Activated CD4-positive, alpha-beta T cell treated with anti-CD3 and anti-CD28 coated beads, Interleukin-2, amount 10 ng/mL, durations not matched to agents 7 days and 5 days (primary cell): ENCODE results near the gene ROBO2. TPM values are rescaled to one million over a fixed set of nuclear protein-coding genes. Genes with fewer than 3 reads are reported as not detected.

Experiments
- CTCF ChIA-PET: fragments of 350-600 bp; sonication (Branson Sonifier 250); formaldehyde crosslinking; loops from one replicate; lab custom pipeline; 2021; ENCODE audit warnings: antibody characterized with exemption; lab: Charles Lee
- POLR2A ChIA-PET: fragments of 350-600 bp; sonication (Branson Sonifier 250); formaldehyde crosslinking; loops from one replicate; lab custom pipeline; 2021; ENCODE audit warnings: antibody characterized with exemption; lab: Charles Lee
- DNase-seq: peaks from one replicate; pipeline ENCODE4 v3.0.0-alpha.2; 2020
- H3K27ac Mint-ChIP-seq: one replicate; pipeline ENCODE4 v1.8.0; 2021; ENCODE audit warnings: mild to moderate bottlenecking, moderate library complexity, mixed read lengths
- H3K27me3 Mint-ChIP-seq: one replicate; pipeline ENCODE4 v1.8.0; 2021; ENCODE audit warnings: mixed read lengths
- H3K36me3 Mint-ChIP-seq: one replicate; pipeline ENCODE4 v1.8.0; 2021; ENCODE audit warnings: low read depth, mixed read lengths
- H3K4me1 Mint-ChIP-seq: one replicate; pipeline ENCODE4 v1.8.0; 2021; ENCODE audit warnings: mixed read lengths
- H3K4me3 Mint-ChIP-seq: one replicate; pipeline ENCODE4 v1.8.0; 2021; ENCODE audit warnings: mild to moderate bottlenecking, moderate library complexity, mixed read lengths
- H3K9me3 Mint-ChIP-seq: one replicate; pipeline ENCODE4 v1.8.0; 2021; ENCODE audit warnings: mixed read lengths
- total RNA-seq, 2 experiments: library from RNA; stranded (reverse); gene quantifications; one replicate each; pipeline ENCODE4 v1.2.3, GENCODE V29; 2021

Gene ROBO2
- total RNA-seq, 2 experiments from 2014 or later: not detected

- Mint-ChIP-seq H3K36me3 (no peaks in the 10 kb centered on the region), H3K27ac (no peak overlapping the region)
- CTCF ChIA-PET: no interaction called here
These were observed 644.2 kb downstream of the ROBO2 start for GRCh38 chr3:77684115-77684514.

GRCh38 chr3:77685713-77686112 is 645.8 kb downstream of the ROBO2 start:
- Mint-ChIP-seq H3K27ac (no peak overlapping the region), H3K27me3 (no peaks in the 10 kb centered on the region), H3K9me3 (peaks cover 9% of the 10 kb centered on the region), H3K4me3 (no peak overlapping the region), H3K36me3 (no peaks in the 10 kb centered on the region), H3K4me1 (no peaks in the 10 kb centered on the region)
- ChIA-PET CTCF (no interaction called here), POLR2A (no interaction called here)
- no peak for DNase-seq

More at GRCh38 chr3:77684115-77684514, 644.2 kb downstream of the ROBO2 start:
- Mint-ChIP-seq H3K27me3 (no peaks in the 10 kb centered on the region), H3K4me1 (no peaks in the 10 kb centered on the region), H3K9me3 (peaks cover 12% of the 10 kb centered on the region), H3K4me3 (no peak overlapping the region)
- DNase-seq: no peak
- POLR2A ChIA-PET: no interaction called here

DNA sequence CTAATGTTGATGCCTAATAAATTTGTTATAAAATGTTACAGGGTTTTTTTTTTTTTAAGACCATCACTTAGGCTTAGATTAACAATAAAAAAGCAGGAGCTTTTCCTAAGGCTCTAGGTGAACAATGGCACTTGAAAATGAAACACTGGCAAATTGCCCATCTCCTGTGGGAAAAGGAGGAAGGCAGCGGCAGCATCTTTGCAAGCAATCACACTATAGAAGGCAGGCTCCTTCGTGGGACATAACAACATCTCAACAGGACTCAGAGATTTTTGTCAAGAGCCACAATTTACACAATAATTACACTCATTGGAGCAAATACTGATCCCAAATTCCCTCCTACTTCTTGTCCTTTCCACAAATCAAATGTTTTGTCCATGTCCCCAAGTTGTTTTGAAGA is 646.7 kb downstream of the ROBO2 start:
- ChIA-PET POLR2A (no interaction called here), CTCF (no interaction called here)
- Mint-ChIP-seq H3K4me1 (no peaks in the 10 kb centered on the region), H3K4me3 (no peak overlapping the region), H3K27ac (no peak overlapping the region), H3K9me3 (peaks cover 9% of the 10 kb centered on the region), H3K36me3 (no peaks in the 10 kb centered on the region), H3K27me3 (no peaks in the 10 kb centered on the region)
- no peak for DNase-seq

- Mint-ChIP-seq H3K9me3 (peaks cover 6% of the 10 kb centered on the region), H3K4me3 (no peak overlapping the region), H3K27ac (no peak overlapping the region), H3K4me1 (no peaks in the 10 kb centered on the region), H3K27me3 (no peaks in the 10 kb centered on the region), H3K36me3 (no peaks in the 10 kb centered on the region)
- ChIA-PET CTCF (interaction anchor here (0.6 kb wide), 1 partner anchor 1234 kb away, joined by 3 read pairs; no protein-coding TSS in a partner anchor), POLR2A (no interaction called here)
- no peak for DNase-seq
These were observed 647.6 kb downstream of the ROBO2 start for GRCh38 chr3:77687545-77687944.

DNA sequence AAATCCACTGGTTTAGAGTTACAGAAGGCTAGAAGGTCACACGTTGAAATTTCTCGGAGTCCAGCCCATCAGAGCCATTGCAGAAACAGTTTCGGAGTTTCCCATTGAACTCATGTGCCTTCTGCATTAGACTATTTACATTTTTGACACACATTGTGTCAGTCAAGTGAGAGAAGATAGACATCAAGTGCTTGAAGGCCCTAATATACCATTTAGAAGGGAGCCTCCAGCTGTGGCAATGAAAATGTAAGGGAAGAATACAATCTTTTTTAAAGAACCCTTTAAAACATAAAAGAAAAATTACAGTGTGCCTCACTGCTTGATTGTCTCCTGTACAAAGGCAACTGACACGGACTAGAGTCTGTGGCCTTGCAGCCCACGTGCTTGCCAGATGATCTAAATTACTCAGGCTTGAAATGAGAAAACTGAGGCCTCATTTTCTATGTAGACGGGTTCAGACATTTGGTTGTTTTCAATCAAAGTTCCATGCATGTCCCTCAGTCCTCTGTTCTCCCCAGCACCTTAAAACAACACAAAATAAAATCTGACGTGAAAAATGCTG is 650.5 kb downstream of the ROBO2 start:
- Mint-ChIP-seq H3K9me3 (peaks cover 5% of the 10 kb centered on the region), H3K27me3 (no peaks in the 10 kb centered on the region), H3K36me3 (no peaks in the 10 kb centered on the region), H3K4me3 (no peak overlapping the region), H3K4me1 (no peaks in the 10 kb centered on the region), H3K27ac (no peak overlapping the region)
- ChIA-PET CTCF (no interaction called here), POLR2A (no interaction called here)
- DNase-seq: no peak

DNA sequence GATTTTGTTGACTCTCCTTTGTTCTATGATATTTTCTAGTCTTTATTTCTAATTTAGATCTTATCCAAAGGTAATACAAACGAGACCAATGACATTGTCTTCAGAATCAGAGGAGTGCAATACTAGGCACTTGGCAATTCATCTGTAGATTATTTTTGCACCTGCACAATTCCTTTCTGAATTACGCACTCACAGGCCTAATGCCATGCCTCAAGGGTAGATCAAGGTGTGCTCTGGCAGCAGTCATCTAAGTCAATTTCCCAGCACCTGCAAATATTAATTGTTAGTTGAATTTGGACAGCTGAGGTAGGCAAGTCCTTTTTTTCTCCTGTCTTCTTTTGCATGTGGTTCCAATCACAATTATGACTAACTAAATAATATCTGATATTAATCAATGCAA is 653.2 kb downstream of the ROBO2 start:
- ChIA-PET POLR2A (no interaction called here), CTCF (no interaction called here)

GRCh38 chr3:77699125-77699691 is 659.3 kb downstream of the ROBO2 start:
- Mint-ChIP-seq H3K9me3 (peaks cover 12% of the 10 kb centered on the region), H3K36me3 (no peaks in the 10 kb centered on the region), H3K27ac (no peak overlapping the region), H3K27me3 (no peaks in the 10 kb centered on the region), H3K4me3 (no peak overlapping the region), H3K4me1 (no peaks in the 10 kb centered on the region)
- ChIA-PET CTCF (no interaction called here), POLR2A (no interaction called here)
- no peak for DNase-seq

More for the DNA sequence above, 653.2 kb downstream of the ROBO2 start:
- H3K27ac Mint-ChIP-seq: no peak overlapping the region
- DNase-seq: no peak
- peaks cover 9% of the 10 kb centered on the region for H3K9me3 Mint-ChIP-seq
- H3K36me3 Mint-ChIP-seq: no peaks in the 10 kb centered on the region
- no peak overlapping the region for H3K4me3 Mint-ChIP-seq
- H3K4me1 Mint-ChIP-seq: no peaks in the 10 kb centered on the region
- no peaks in the 10 kb centered on the region for H3K27me3 Mint-ChIP-seq
